ENCODE measurements around the gene UBTD1. TPM values are rescaled to one million over a fixed set of nuclear protein-coding genes. Genes with fewer than 3 reads are reported as not detected.

The UBTD1 gene
- polyA plus RNA-seq, 1 donor (not counting 4 experiments of a cell fraction or from before 2014, with no cell fraction given) = 12.0 TPM

- FAIRE-seq = no peak
- no peak overlapping the region for H3K4me3 ChIP-seq (ENCODE audit: control insufficient read depth in 2 of 3, extremely low read depth in 1 of 3, insufficient read depth in 2 of 3, low read depth in 1 of 3, low read length in 3 of 3)
- peaks cover 2% of the 10 kb centered on the region for H3K79me2 ChIP-seq (ENCODE audit: control insufficient read depth, insufficient read depth, low read length)
Measured at GRCh38 chr10:97529685-97530465, 31.2 kb downstream of the UBTD1 start.

GRCh38 chr10:97531401-97531986, 32.8 kb downstream of the UBTD1 start:
- no peak overlapping the region for H3K27ac ChIP-seq (ENCODE audit: control insufficient read depth, insufficient read depth, low read length)
- no peak overlapping the region for H3K9ac ChIP-seq (ENCODE audit: control insufficient read depth, extremely low read depth, insufficient read depth, low read length)
- peaks cover under 1% of the 10 kb centered on the region for H3K79me2 ChIP-seq (ENCODE audit: control insufficient read depth, insufficient read depth, low read length)
- H3K4me2 ChIP-seq (ENCODE audit: control insufficient read depth, extremely low read depth, insufficient read depth, low read depth, low read length) = no peak overlapping the region
- peaks cover 0 to 3% of the 10 kb centered on the region in 2 experiments for H3K36me3 ChIP-seq (ENCODE audit: control insufficient read depth in 2 of 2, extremely low read depth in 1 of 2, insufficient read depth in 2 of 2, low read length in 2 of 2)
- FAIRE-seq (no peak), DNase-seq (ENCODE audit: low read depth, low spot score) (no peak)
- no peaks in the 10 kb centered on the region for H3K4me1 ChIP-seq (ENCODE audit: control insufficient read depth, extremely low read depth, insufficient read depth, low read length)
- H3K9me1 ChIP-seq (ENCODE audit: control insufficient read depth, extremely low read depth, insufficient read depth, low read length) = no peaks in the 10 kb centered on the region
- no peak overlapping the region for H3K4me3 ChIP-seq (ENCODE audit: control insufficient read depth in 2 of 3, extremely low read depth in 1 of 3, insufficient read depth in 2 of 3, low read depth in 1 of 3, low read length in 3 of 3)
- no peaks in the 10 kb centered on the region for H4K20me1 ChIP-seq (ENCODE audit: control insufficient read depth, extremely low read depth, insufficient read depth, low read length)
- TF ChIP-seq EZH2 (IDR thresholded peaks at IDR 0.05; ENCODE audit: low read length) = no peak
- no peak for TF ChIP-seq CTCF (optimal IDR thresholded peaks at IDR 0.05 in 1 of 3, IDR thresholded peaks at IDR 0.05 in 1 of 3, conservative IDR thresholded peaks at IDR 0.05 in 1 of 3; ENCODE audit: extremely low read depth in 1 of 3, insufficient read depth in 2 of 3, low read length in 3 of 3)
- dilution Hi-C loops (cut with MboI; ENCODE audit: extremely low pct_ligation_motif_present, low sequenced_read_pairs) = no loop called here
- H3K27me3 ChIP-seq (ENCODE audit: control insufficient read depth, extremely low read depth, insufficient read depth, low read length) = no peaks in the 10 kb centered on the region
- H2AFZ ChIP-seq (ENCODE audit: control insufficient read depth, low read length) = no peak overlapping the region
- H3K9me3 ChIP-seq (ENCODE audit: control insufficient read depth, low read depth, low read length) = no peaks in the 10 kb centered on the region

More at GRCh38 chr10:97529685-97530465, 31.2 kb downstream of the UBTD1 start:
- no peaks in the 10 kb centered on the region for H3K9me3 ChIP-seq (ENCODE audit: control insufficient read depth, low read depth, low read length)
- H2AFZ ChIP-seq (ENCODE audit: control insufficient read depth, low read length) = no peak overlapping the region
- no peaks in the 10 kb centered on the region for H3K27me3 ChIP-seq (ENCODE audit: control insufficient read depth, extremely low read depth, insufficient read depth, low read length)
- no peak for DNase-seq (ENCODE audit: low read depth, low spot score)
- no peak overlapping the region for H3K4me2 ChIP-seq (ENCODE audit: control insufficient read depth, extremely low read depth, insufficient read depth, low read depth, low read length)
- dilution Hi-C loops (cut with MboI; ENCODE audit: extremely low pct_ligation_motif_present, low sequenced_read_pairs) = no loop called here
- TF ChIP-seq EZH2 (IDR thresholded peaks at IDR 0.05; ENCODE audit: low read length) (no peak), CTCF (optimal IDR thresholded peaks at IDR 0.05 in 1 of 3, IDR thresholded peaks at IDR 0.05 in 1 of 3, conservative IDR thresholded peaks at IDR 0.05 in 1 of 3; ENCODE audit: extremely low read depth in 1 of 3, insufficient read depth in 2 of 3, low read length in 3 of 3) (no peak)
- H4K20me1 ChIP-seq (ENCODE audit: control insufficient read depth, extremely low read depth, insufficient read depth, low read length) = no peaks in the 10 kb centered on the region
- no peaks in the 10 kb centered on the region for H3K4me1 ChIP-seq (ENCODE audit: control insufficient read depth, extremely low read depth, insufficient read depth, low read length)
- H3K27ac ChIP-seq (ENCODE audit: control insufficient read depth, insufficient read depth, low read length) = no peak overlapping the region
- H3K9me1 ChIP-seq (ENCODE audit: control insufficient read depth, extremely low read depth, insufficient read depth, low read length) = no peaks in the 10 kb centered on the region
- no peak overlapping the region for H3K9ac ChIP-seq (ENCODE audit: control insufficient read depth, extremely low read depth, insufficient read depth, low read length)
- H3K36me3 ChIP-seq (ENCODE audit: control insufficient read depth in 2 of 2, extremely low read depth in 1 of 2, insufficient read depth in 2 of 2, low read length in 2 of 2) = peaks cover 0 to 3% of the 10 kb centered on the region in 2 experiments

Data from keratinocyte (primary cell).